GM18511 (cell line): ENCODE results near the gene DUSP6.
"Not testable (repeated sequence)": the region's sequence is repeated elsewhere in the genome, so short reads cannot be mapped to it uniquely, and the experiment has no call there.

Experiments used
- ATAC-seq: cut with Tn5 transposase; IDR thresholded peaks from one replicate; pipeline ENCODE4 v1.9.1; 2021; ENCODE audit warnings: mild to moderate bottlenecking, moderate library complexity; ENCODE audit not compliant: unreplicated experiment

DUSP6 gene

GRCh38 chr12:89353188-89353822 lies 1.0 kb upstream of the DUSP6 start:
- ATAC-seq = peak; percentile 26

GRCh38 chr12:89352242-89352491 lies 134 bp downstream of the DUSP6 start:
- ATAC-seq = no peak

- ATAC-seq = peak; percentile 36
Observed at GRCh38 chr12:89351489-89352241, 636 bp downstream of the DUSP6 start.

- no peak for ATAC-seq
Observed at GRCh38 chr12:89350630-89351488, 1.4 kb downstream of the DUSP6 start.

GRCh38 chr12:89350260-89350629 lies 2.1 kb downstream of the DUSP6 start:
- no peak for ATAC-seq

GRCh38 chr12:89349814-89350213 lies 2.5 kb downstream of the DUSP6 start:
- ATAC-seq = no peak

GRCh38 chr12:89348894-89349699 lies 3.2 kb downstream of the DUSP6 start:
- ATAC-seq = no peak

- ATAC-seq = no peak
Observed at GRCh38 chr12:89347325-89347829, 4.9 kb downstream of the DUSP6 start.

- no peak for ATAC-seq
Observed at GRCh38 chr12:89346741-89347324, 5.5 kb downstream of the DUSP6 start.

- peak; percentile 98 for ATAC-seq
Observed at GRCh38 chr12:89345830-89346740, 6.2 kb downstream of the DUSP6 start.

GRCh38 chr12:89345376-89345775 lies 6.9 kb downstream of the DUSP6 start:
- ATAC-seq = no peak

- no peak for ATAC-seq
Observed at GRCh38 chr12:89344862-89345202, 7.5 kb downstream of the DUSP6 start.

- no peak for ATAC-seq
Observed at GRCh38 chr12:89344043-89344861, 8.0 kb downstream of the DUSP6 start.

GRCh38 chr12:89343127-89343526 lies 9.2 kb downstream of the DUSP6 start:
- ATAC-seq = no peak

GRCh38 chr12:89340861-89341260 lies 11.4 kb downstream of the DUSP6 start:
- no peak for ATAC-seq

- ATAC-seq = no peak
Observed at GRCh38 chr12:89339526-89339925, 12.8 kb downstream of the DUSP6 start.

GRCh38 chr12:89337136-89337535 lies 15.2 kb downstream of the DUSP6 start:
- ATAC-seq = not testable (repeated sequence)

GRCh38 chr12:89335452-89336244 lies 16.7 kb downstream of the DUSP6 start:
- ATAC-seq = no peak
